HG03103 (cell line): Measurements from ENCODE around the gene MYO18B.

ENCODE experiments used
- ATAC-seq: cut with Tn5 transposase; IDR thresholded peaks from one replicate; pipeline ENCODE4 v1.9.1; 2021; ENCODE audit warnings: low read depth; ENCODE audit not compliant: unreplicated experiment

MYO18B gene

GRCh38 chr22:25843660-25844405 lies 101.8 kb downstream of the MYO18B start:
- no peak for ATAC-seq

- no peak for ATAC-seq
These were observed 102.6 kb downstream of the MYO18B start for GRCh38 chr22:25844601-25845000.

- no peak for ATAC-seq
These were observed 104.2 kb downstream of the MYO18B start for GRCh38 chr22:25845985-25846745.

GRCh38 chr22:25847451-25847850 lies 105.5 kb downstream of the MYO18B start:
- no peak for ATAC-seq

GRCh38 chr22:25848954-25849353 lies 107.0 kb downstream of the MYO18B start:
- no peak for ATAC-seq

GRCh38 chr22:25849522-25849921 lies 107.5 kb downstream of the MYO18B start:
- no peak for ATAC-seq

GRCh38 chr22:25852223-25852622 lies 110.2 kb downstream of the MYO18B start:
- ATAC-seq, result no peak

- ATAC-seq, result no peak
These were observed 111.1 kb downstream of the MYO18B start for GRCh38 chr22:25853078-25853477.

- ATAC-seq, result no peak
These were observed 111.7 kb downstream of the MYO18B start for GRCh38 chr22:25853501-25854284.

- no peak for ATAC-seq
These were observed 127.8 kb downstream of the MYO18B start for GRCh38 chr22:25869771-25870170.

GRCh38 chr22:25874327-25874726 lies 132.3 kb downstream of the MYO18B start:
- no peak for ATAC-seq

- ATAC-seq, result no peak
These were observed 133.5 kb downstream of the MYO18B start for GRCh38 chr22:25875461-25875860.

GRCh38 chr22:25876871-25877270 lies 134.9 kb downstream of the MYO18B start:
- ATAC-seq, result no peak

GRCh38 chr22:25878933-25879332 lies 136.9 kb downstream of the MYO18B start:
- ATAC-seq, result no peak

- ATAC-seq, result no peak
These were observed 138.5 kb downstream of the MYO18B start for GRCh38 chr22:25880524-25880923.

GRCh38 chr22:25881210-25881755 lies 139.3 kb downstream of the MYO18B start:
- no peak for ATAC-seq

GRCh38 chr22:25882360-25882759 lies 140.4 kb downstream of the MYO18B start:
- ATAC-seq, result no peak

GRCh38 chr22:25883482-25884033 lies 141.6 kb downstream of the MYO18B start:
- no peak for ATAC-seq

GRCh38 chr22:25884121-25884520 lies 142.1 kb downstream of the MYO18B start:
- no peak for ATAC-seq

GRCh38 chr22:25888399-25889054 lies 146.5 kb downstream of the MYO18B start:
- no peak for ATAC-seq
